H1 (cell line): Measurements from ENCODE around the gene HIGD2A. TPM values are rescaled to one million over a fixed set of nuclear protein-coding genes. Genes with fewer than 3 reads are reported as not detected.

ENCODE experiments used
- CTCF ChIA-PET: fragments of 300-600 bp; sonication (Branson Sonifier 250); formaldehyde crosslinking; loops from one replicate; lab custom pipeline; 2021; ENCODE audit not compliant: partially characterized antibody; lab: Charles Lee
- POLR2A ChIA-PET: fragments of 300-600 bp; sonication (Branson Sonifier 250); formaldehyde crosslinking; loops from one replicate; lab custom pipeline; 2021; ENCODE audit warnings: inconsistent platforms; ENCODE audit not compliant: partially characterized antibody; lab: Charles Lee
- DNase-seq, 2 experiments: peaks; one replicate each; pipeline versions ENCODE4 v3.0.0 to v3.0.0-alpha.2; 2010 to 2022; ENCODE audit warnings: low spot score in 2 of 2, low read depth in 1 of 2, mixed read lengths in 1 of 2
- FAIRE-seq: peaks from 2 replicates; lab custom pipeline; 2011; peaks lifted over from hg19 to GRCh38; lab: Jason Lieb, UNC
- H2AFZ ChIP-seq: 2 replicates; pipeline ENCODE4 v1.8.1; 2012; ENCODE audit warnings: low read length, inconsistent platforms
- H2AK5ac ChIP-seq: 2 replicates; pipeline ENCODE4 v1.6.1; 2013; ENCODE audit warnings: low read depth, low read length
- H2BK120ac ChIP-seq: replicated peaks from 2 replicates; pipeline ENCODE3; 2013; ENCODE audit warnings: low read depth, low read length, inconsistent platforms
- H2BK12ac ChIP-seq: 2 replicates; pipeline ENCODE4 v1.6.1; 2013; ENCODE audit warnings: low read depth, low read length
- H2BK15ac ChIP-seq: 2 replicates; pipeline ENCODE4 v1.6.1; 2013; ENCODE audit warnings: low read length
- H2BK20ac ChIP-seq: 2 replicates; pipeline ENCODE4 v1.6.1; 2013; ENCODE audit warnings: low read length
- H2BK5ac ChIP-seq: 2 replicates; pipeline ENCODE4 v1.6.1; 2013; ENCODE audit warnings: low read depth, low read length
- H3K14ac ChIP-seq: 2 replicates; pipeline ENCODE4 v1.6.1; 2013; ENCODE audit warnings: inconsistent platforms; ENCODE audit not compliant: insufficient read length
- H3K18ac ChIP-seq: 2 replicates; pipeline ENCODE4 v1.6.1; 2013; ENCODE audit warnings: low read length; ENCODE audit errors: extremely low read depth
- H3K23ac ChIP-seq: 2 replicates; pipeline ENCODE4 v1.6.1; 2013; ENCODE audit warnings: inconsistent platforms; ENCODE audit not compliant: insufficient read length
- H3K23me2 ChIP-seq: 2 replicates; pipeline ENCODE4 v1.6.1; 2013; ENCODE audit warnings: low read depth, low read length
- H3K27ac ChIP-seq: 2 replicates; pipeline ENCODE4 v1.6.1; 2011; ENCODE audit warnings: low read depth, low read length, inconsistent platforms
- H3K27me3 ChIP-seq, 4 experiments: replicated peaks in 1 of 4; 1 replicate in 1 of 4; 2 replicates in 3 of 4; pipeline versions ENCODE4 v1.6.1 to v1.8.1; 2011 to 2013; ENCODE audit warnings: low read length in 3 of 4, mild to moderate bottlenecking in 3 of 4, inconsistent platforms in 2 of 4, mixed read lengths in 2 of 4, moderate library complexity in 1 of 4; ENCODE audit not compliant: control insufficient read depth in 3 of 4, insufficient read depth in 3 of 4; ENCODE audit errors: extremely low read depth in 1 of 4
- H3K36me3 ChIP-seq, 4 experiments: 2 replicates each; pipeline versions ENCODE4 v1.6.1 to v1.8.1; 2011 to 2013; ENCODE audit warnings: mild to moderate bottlenecking in 4 of 4, low read length in 3 of 4, moderate library complexity in 2 of 4, control low read depth in 1 of 4, inconsistent platforms in 1 of 4; ENCODE audit not compliant: insufficient read depth in 4 of 4, control insufficient read depth in 2 of 4
- H3K4ac ChIP-seq: replicated peaks from 2 replicates; pipeline ENCODE3; 2013; ENCODE audit warnings: low read length, low read depth, mixed read lengths, inconsistent platforms; ENCODE audit not compliant: insufficient read length
- H3K4me1 ChIP-seq, 4 experiments: replicated peaks in 1 of 4; 1 replicate in 1 of 4; 2 replicates in 3 of 4; pipeline versions ENCODE4 v1.6.1 to v1.8.1; 2011 to 2013; ENCODE audit warnings: low read length in 3 of 4, inconsistent platforms in 2 of 4, mixed read lengths in 1 of 4; ENCODE audit not compliant: insufficient read depth in 4 of 4, control insufficient read depth in 3 of 4
- H3K4me2 ChIP-seq, 2 experiments: 2 replicates each; pipeline versions ENCODE4 v1.6.1 to v1.8.1; 2011 to 2013; ENCODE audit warnings: low read depth in 2 of 2, low read length in 2 of 2, control low read depth in 1 of 2, inconsistent platforms in 1 of 2, mild to moderate bottlenecking in 1 of 2; ENCODE audit not compliant: insufficient read depth in 1 of 2
- H3K4me3 ChIP-seq, 4 experiments: fragments of 200-600, 300-600 bp in 1 of 4; sonication (generic), shearing (Covaris generic), sonication (Bioruptor Twin) in 1 of 4; 2 replicates each; pipeline versions ENCODE4 v1.5.1 to v1.8.1; 2011 to 2016; ENCODE audit warnings: low read length in 4 of 4, low read depth in 3 of 4, control low read depth in 2 of 4, inconsistent platforms in 2 of 4, mild to moderate bottlenecking in 2 of 4, mixed read lengths in 1 of 4, moderate library complexity in 1 of 4; ENCODE audit not compliant: insufficient read depth in 2 of 4; ENCODE audit errors: extremely low read depth in 1 of 4
- H3K56ac ChIP-seq: replicated peaks from 2 replicates; pipeline ENCODE3; 2013; ENCODE audit warnings: low read depth, mild to moderate bottlenecking, mixed read lengths, low read length, inconsistent platforms; ENCODE audit not compliant: insufficient read length
- H3K79me1 ChIP-seq: 2 replicates; pipeline ENCODE4 v1.6.1; 2013; ENCODE audit warnings: low read depth, low read length, control low read depth
- H3K79me2 ChIP-seq, 2 experiments: 2 replicates each; pipeline versions ENCODE4 v1.6.1 to v1.8.1; 2012 to 2013; ENCODE audit warnings: low read length in 2 of 2, mild to moderate bottlenecking in 2 of 2, inconsistent platforms in 1 of 2; ENCODE audit not compliant: insufficient read depth in 2 of 2, control insufficient read depth in 1 of 2
- H3K9ac ChIP-seq, 4 experiments: replicated peaks in 1 of 4; 1 replicate in 1 of 4; 2 replicates in 3 of 4; pipeline versions ENCODE4 v1.6.1 to v1.8.1; 2011 to 2013; ENCODE audit warnings: low read depth in 3 of 4, low read length in 3 of 4, control low read depth in 2 of 4, mild to moderate bottlenecking in 2 of 4, moderate library complexity in 2 of 4, inconsistent platforms in 1 of 4; ENCODE audit errors: extremely low read depth in 1 of 4
- H3K9me3 ChIP-seq, 2 experiments: 2 replicates each; pipeline versions ENCODE4 v1.6.1 to v1.8.1; 2012 to 2013; ENCODE audit warnings: mild to moderate bottlenecking in 2 of 2, moderate library complexity in 2 of 2, control low read depth in 1 of 2, inconsistent platforms in 1 of 2, low read depth in 1 of 2, low read length in 1 of 2, mixed read lengths in 1 of 2; ENCODE audit not compliant: insufficient read depth in 2 of 2
- H4K20me1 ChIP-seq, 2 experiments: replicated peaks in 1 of 2; 2 replicates each; pipeline versions ENCODE3 to v1.8.1; 2011 to 2013; ENCODE audit warnings: inconsistent platforms in 2 of 2, low read length in 2 of 2, mild to moderate bottlenecking in 1 of 2; ENCODE audit not compliant: insufficient read depth in 2 of 2, control insufficient read depth in 1 of 2
- H4K5ac ChIP-seq: 2 replicates; pipeline ENCODE4 v1.6.1; 2013; ENCODE audit warnings: low read length, low read depth, mixed read lengths, inconsistent platforms; ENCODE audit not compliant: insufficient read length
- H4K8ac ChIP-seq: 2 replicates; pipeline ENCODE4 v1.8.0; 2013; ENCODE audit warnings: mild to moderate bottlenecking, moderate library complexity, low read length, inconsistent platforms; ENCODE audit not compliant: insufficient read depth; ENCODE audit errors: extremely low read depth
- H4K91ac ChIP-seq: replicated peaks from 2 replicates; pipeline ENCODE3; 2013; ENCODE audit warnings: low read length, mixed read lengths, inconsistent platforms; ENCODE audit not compliant: insufficient read length
- BRCA1 ChIP-seq: IDR thresholded peaks from 2 replicates; pipeline ENCODE4 v1.6.1; 2012; ENCODE audit warnings: low read depth, low read length, improper control_type of control experiment
- KDM1A ChIP-seq: fragments of 200-600, 300-600 bp; sonication (generic); IDR thresholded peaks from 2 replicates; pipeline ENCODE4 v1.7.1; 2016; ENCODE audit warnings: mild to moderate bottlenecking, low read length, borderline replicate concordance
- MAX ChIP-seq: IDR thresholded peaks from 2 replicates; pipeline ENCODE4 v1.6.1; 2012; ENCODE audit warnings: inconsistent platforms
- NRF1 ChIP-seq: IDR thresholded peaks from 2 replicates; pipeline ENCODE4 v1.6.1; 2011; ENCODE audit warnings: mild to moderate bottlenecking, low read depth, low read length, improper control_type of control experiment
- POLR2AphosphoS5 ChIP-seq: IDR thresholded peaks from 2 replicates; pipeline ENCODE4 v1.6.1; 2011; ENCODE audit warnings: low read depth, low read length
- SP4 ChIP-seq: IDR thresholded peaks from 2 replicates; pipeline ENCODE4 v1.6.1; 2012; ENCODE audit warnings: low read length, inconsistent platforms
- TBP ChIP-seq: IDR thresholded peaks from 2 replicates; pipeline ENCODE4 v1.6.1; 2011; ENCODE audit warnings: low read depth, low read length, improper control_type of control experiment
- YY1 ChIP-seq: IDR thresholded peaks from 2 replicates; pipeline ENCODE4 v1.6.1; 2011; ENCODE audit warnings: low read depth, mild to moderate bottlenecking, low read length
- WGBS, 2 experiments: shearing (Covaris generic) in 1 of 2; methylation state at CpG; one replicate each; pipeline versions ENCODE4 v1.1.6 to v1.1.7; 2013 to 2015; ENCODE audit warnings: low lambda C conversion rate in 2 of 2, mixed read lengths in 2 of 2, inconsistent platforms in 1 of 2, low coverage in 1 of 2, missing lambda C conversion rate in 1 of 2; ENCODE audit not compliant: insufficient replicate concordance in 2 of 2, insufficient coverage in 1 of 2, insufficient read length in 1 of 2; ENCODE audit errors: extremely low coverage in 1 of 2, missing lambda C conversion rate in 1 of 2; 5-methylcytosine and 5-hydroxymethylcytosine counted together
- polyA plus RNA-seq, 7 experiments: library from polyadenylated mRNA; depleted of rRNA in 3 of 7; stranded (reverse) in 5 of 7; unstranded in 2 of 7; fragments of >200 nt in 5 of 7; fragments of 200-250 nt in 2 of 7; gene quantifications; 1 replicate in 5 of 7; 2 replicates in 1 of 7; 4 replicates in 1 of 7; pipeline versions ENCODE4 v1.2.1 to v1.2.3, GENCODE V29; 2011 to 2013; ENCODE audit warnings: missing spikeins in 2 of 7, mixed read lengths in 2 of 7
- total RNA-seq: library from RNA; stranded (reverse); fragmentation: NEBNext Ultra II Directional; extraction: Animal tissue kit (Norgen Biotek cat#: 25700); gene quantifications from 2 replicates; pipeline ENCODE4 v1.2.1, GENCODE V29; 2021

HIGD2A gene
- total and polyA plus RNA-seq, 2 of the 8 experiments (the other 6 are each of a cell fraction or from before 2014, with no cell fraction given) = 95.5 to 264 TPM

- Histone ChIP-seq H3K18ac (0 out of 2 replicates have a peak overlapping the region, but pooled peaks have one; percentile 6), H4K8ac (peak overlapping the region; percentile 45), H3K4ac (no peak overlapping the region), H2AK5ac (no peak overlapping the region), H4K91ac (no peak overlapping the region), H3K56ac (no peak overlapping the region), H3K23ac (no peak overlapping the region), H3K4me1 (peaks cover 0 to 5% (median 3%) of the 10 kb centered on the region in 4 experiments; a peak in 4 of 7 replicates), H3K27me3 (peaks cover 7 to 42% (median 34%) of the 10 kb centered on the region in 4 experiments), H2BK15ac (no peak overlapping the region), H3K14ac (no peak overlapping the region), H2BK20ac (no peak overlapping the region), H2AFZ (peak overlapping the region; percentile 48; the same call in 1 of the 2 replicates), H3K27ac (no peak overlapping the region), H3K4me2 (peak overlapping the region; percentile 79 to 91), H3K23me2 (peaks cover 19% of the 10 kb centered on the region), H3K9me3 (no peaks in the 10 kb centered on the region), H3K4me3 (peak overlapping the region; percentile 61 to 82 (median 68)), H2BK120ac (no peak overlapping the region), H4K5ac (no peak overlapping the region), H3K79me2 (peaks cover 0 to 8% of the 10 kb centered on the region in 2 experiments; a peak in 2 of 4 replicates), H4K20me1 (peaks cover 0 to 3% of the 10 kb centered on the region in 2 experiments), H2BK5ac (no peak overlapping the region), H3K36me3 (no peaks in the 10 kb centered on the region; a peak in 2 of 8 replicates), H2BK12ac (no peak overlapping the region), H3K79me1 (peaks cover 2% of the 10 kb centered on the region; the same call in 1 of the 2 replicates), H3K9ac (no peak overlapping the region)
- ChIA-PET POLR2A (interaction anchor here (1.6 kb wide), 1 partner anchor 22 kb away, joined by 11 read pairs; the partner anchor contains the start of genes HIGD2A and NOP16), CTCF (no interaction called here)
- DNase-seq = peak in 1 of 2 experiments; percentile 49
- FAIRE-seq = no peak
- 46% methylated on average over 23 of the region's 28 CpGs; no CpG with 5 or more reads in 1 of the 2 experiments for WGBS, 2 experiments
- TF ChIP-seq POLR2AphosphoS5 (no peak), TBP (no peak), NRF1 (no peak), YY1 (no peak), MAX (no peak), SP4 (no peak), KDM1A (0 out of 2 replicates have a peak, but pooled peaks have one; percentile 12), BRCA1 (no peak)
Measured at GRCh38 chr5:176364765-176365350, 23.7 kb upstream of the HIGD2A start.
